NCI-H146 (cell line): ENCODE measurements around the gene TATDN2.
"Not testable (repeated sequence)": the region's sequence is repeated elsewhere in the genome, so short reads cannot be mapped to it uniquely, and the experiment has no call there.

Source experiments
- DNase-seq: peaks from one replicate; lab custom pipeline; 2025; lab: John Stamatoyannopoulos, UW

The TATDN2 gene

DNA sequence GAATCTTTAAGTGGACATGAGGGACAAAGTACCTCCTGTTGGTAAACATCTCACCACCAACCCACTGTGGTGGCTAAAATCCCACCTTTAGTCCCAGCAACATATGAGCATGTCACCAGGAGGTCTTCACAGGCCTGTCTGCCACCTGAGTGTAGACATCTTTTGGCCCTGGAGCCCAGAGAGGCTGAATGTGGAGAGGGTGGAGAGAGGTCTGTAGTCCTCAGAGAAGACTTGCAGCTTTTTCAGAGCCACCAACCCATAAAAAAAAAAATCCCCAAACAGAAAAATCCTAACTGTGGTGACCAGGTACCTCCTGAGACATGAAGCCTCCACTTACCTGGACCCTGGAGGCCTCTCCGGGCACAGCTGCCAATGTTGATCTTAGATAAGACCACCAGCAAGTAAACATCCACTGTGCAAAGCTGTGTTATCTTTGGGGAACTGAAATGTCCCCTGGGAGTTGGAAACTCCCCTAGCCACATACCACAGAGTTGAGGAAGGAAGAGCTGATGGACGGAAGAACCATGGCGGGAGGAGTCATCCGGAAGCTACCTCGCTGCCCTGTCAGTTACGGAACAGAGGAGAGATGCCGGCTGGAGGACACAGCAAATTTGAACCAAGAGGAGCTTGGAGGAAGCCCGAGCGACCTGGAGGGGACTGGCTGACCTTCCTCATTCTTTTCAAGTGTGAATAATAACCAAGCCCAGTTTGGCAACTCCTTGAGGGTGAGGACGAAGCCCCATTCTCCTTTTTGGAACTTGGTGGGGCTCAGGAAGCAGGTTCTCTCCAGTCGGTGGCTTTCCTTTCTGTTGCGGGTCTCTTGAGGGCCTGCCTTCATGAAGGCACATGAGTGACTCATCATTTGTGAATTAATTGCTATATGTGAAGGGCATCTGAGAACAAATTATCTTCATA is 44.5 kb downstream of the TATDN2 start, which contains the start of gene GHRL:
Gene GHRL, minus strand, starts transcription at position 443 of the 915 bp plus-strand sequence. CDS start 2,767 bp downstream, outside the sequence.
- DNase-seq = no peak

DNA sequence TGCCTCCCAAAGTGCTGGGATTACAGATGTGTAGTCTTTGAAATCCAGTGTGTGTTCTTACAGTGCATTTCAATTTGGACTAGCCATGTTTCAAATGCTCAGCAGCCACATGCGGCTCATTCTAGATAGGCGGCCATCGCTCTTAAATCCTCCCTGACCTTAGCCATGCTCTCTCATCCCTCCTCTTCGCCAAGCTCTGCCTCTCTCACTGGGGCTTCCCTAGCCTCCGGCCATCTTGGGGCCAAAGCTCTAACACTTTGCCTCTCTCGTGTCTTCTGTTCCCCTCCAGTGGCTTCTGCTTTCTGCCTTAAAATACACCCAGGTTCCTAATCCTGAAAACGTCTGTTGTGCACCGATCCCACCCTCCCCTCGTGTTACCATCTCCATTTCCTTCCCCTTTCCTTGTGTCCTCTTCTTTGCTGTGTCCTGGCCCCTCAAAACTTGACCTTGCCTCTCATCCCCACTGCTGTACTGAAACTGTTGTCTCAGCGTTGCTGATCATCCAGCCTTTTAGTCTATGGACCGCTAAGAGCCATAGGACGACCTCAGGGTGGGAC is 45.8 kb downstream of the TATDN2 start:
- no peak for DNase-seq

DNA sequence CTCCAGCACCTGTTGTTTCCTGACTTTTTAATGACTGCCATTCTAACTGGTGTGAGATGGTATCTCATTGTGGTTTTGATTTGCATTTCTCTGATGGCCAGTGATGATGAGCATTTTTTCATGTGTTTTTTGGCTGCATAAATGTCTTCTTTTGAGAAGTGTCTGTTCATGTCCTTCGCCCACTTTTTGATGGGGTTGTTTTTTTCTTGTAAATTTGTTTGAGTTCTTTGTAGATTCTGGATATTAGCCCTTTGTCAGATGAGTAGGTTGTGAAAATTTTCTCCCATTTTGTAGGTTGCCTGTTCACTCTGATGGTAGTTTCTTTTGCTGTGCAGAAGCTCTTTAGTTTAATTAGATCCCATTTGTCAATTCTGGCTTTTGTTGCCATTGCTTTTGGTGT is 49.8 kb downstream of the TATDN2 start:
- not testable (repeated sequence) for DNase-seq

DNA sequence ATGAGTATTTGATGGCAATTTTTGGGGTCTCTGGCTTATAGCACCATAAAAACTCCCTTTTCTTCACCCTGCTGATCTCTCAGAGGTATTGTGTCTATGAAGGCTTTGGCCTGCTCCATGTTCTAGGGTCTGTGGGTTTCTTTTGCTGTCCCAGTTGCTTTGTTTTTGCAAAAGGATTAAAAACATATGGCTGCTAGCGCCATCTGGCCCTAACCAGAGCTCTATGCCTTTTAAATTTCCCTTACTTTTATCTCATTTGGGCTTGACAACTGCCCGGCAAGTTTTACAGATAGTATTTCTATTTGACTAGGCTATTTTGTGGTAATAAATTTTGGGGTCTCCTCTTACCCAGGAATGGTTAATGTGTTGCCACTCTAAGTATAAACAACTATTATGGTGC is 50.9 kb downstream of the TATDN2 start:
- no peak for DNase-seq

DNA sequence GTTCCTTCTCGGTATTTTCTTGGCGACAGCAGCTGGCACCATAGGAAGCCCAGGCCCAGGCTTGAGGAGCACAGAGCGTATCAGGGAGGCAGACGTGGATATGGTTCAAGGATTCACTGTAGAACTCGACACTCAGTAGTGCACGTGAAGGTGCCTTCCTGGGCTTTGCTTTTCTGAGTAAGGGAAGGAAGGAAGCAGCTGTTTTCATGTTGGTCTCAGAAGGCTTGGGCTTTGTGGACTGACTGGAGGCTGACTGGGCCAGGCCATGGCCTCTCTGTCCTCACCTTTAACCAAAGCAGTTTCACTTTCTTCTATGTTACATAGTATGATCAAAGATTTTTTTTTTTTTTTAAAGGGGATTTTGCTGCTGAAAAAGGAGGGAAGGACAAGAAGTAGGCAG is 51.4 kb downstream of the TATDN2 start:
- DNase-seq = no peak

DNA sequence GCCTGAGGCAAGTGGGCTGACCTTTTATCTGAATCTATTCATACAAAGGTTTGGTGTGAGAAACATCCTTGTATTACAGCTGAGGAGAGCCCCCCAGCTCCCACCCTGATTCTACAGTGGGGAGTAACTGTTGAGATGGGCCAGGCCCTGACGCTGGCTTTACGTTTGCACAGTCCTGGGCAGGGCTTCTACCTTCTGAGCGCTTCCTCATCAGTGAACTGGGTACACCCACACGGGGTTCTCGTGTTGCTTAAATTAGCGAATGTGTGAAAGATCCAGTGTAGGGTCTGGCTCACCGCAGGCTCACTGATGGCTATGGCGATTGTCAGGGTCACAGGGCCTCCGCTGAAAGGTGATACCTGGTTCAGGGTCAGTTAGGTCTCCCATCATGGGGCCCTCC is 51.8 kb downstream of the TATDN2 start:
- no peak for DNase-seq

DNA sequence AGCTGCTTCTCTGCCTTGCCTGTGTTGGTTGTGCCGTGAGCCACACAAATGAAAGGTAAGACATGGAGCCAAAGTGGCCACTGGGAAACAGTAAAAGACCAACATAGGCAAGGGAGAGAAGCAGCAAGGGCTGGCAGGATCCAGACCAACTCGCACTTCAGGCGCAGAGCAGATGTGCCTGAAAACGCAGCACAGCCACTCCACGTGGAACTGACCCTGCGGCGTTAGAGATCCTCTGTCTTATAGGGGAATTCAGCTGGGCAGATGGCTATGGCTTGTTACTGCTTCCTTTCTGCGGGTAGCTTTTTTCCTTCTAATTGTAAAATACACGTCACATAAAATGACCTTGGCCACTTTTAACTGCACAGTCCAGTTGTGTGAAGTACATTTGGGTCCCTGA is 54.8 kb downstream of the TATDN2 start:
- DNase-seq = no peak

DNA sequence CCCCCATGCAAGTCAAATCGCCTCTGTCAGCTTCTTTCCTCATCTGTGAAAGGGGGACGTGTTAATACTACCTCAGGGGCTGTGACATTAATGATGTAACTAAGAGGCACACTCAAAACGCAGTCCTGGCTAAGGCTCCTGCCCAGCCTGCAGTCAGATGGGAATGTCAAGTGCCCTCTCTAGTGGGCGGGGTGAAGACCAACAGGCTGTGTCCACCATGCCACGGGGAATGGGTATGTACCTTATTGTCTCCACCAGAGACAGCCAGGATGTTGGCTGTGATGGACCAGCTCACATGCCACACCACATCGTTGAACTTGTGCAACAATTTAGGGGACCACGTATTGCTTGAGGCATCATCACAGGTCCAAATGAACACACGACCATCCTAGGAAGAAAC is 55.5 kb downstream of the TATDN2 start:
- DNase-seq = no peak

DNA sequence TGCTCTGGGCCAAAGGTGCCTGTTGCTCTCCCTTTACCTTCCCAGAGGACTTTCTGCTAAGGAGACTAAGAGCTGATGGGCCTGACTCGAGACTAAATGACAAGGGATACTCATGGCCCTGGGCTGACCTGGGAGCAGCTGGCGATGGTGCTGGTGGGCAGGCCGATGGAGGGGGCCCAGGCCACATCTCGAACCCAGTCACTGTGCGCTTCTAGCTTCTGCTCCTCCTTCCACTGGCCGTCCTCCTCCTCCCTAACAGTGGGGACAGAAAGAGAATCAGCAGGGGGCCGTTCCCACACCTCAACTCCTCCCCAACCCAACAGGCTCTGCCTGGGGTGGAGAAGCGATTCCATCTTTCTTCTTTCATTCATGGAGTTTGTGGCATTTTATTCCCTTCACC is 56.6 kb downstream of the TATDN2 start:
- no peak for DNase-seq

DNA sequence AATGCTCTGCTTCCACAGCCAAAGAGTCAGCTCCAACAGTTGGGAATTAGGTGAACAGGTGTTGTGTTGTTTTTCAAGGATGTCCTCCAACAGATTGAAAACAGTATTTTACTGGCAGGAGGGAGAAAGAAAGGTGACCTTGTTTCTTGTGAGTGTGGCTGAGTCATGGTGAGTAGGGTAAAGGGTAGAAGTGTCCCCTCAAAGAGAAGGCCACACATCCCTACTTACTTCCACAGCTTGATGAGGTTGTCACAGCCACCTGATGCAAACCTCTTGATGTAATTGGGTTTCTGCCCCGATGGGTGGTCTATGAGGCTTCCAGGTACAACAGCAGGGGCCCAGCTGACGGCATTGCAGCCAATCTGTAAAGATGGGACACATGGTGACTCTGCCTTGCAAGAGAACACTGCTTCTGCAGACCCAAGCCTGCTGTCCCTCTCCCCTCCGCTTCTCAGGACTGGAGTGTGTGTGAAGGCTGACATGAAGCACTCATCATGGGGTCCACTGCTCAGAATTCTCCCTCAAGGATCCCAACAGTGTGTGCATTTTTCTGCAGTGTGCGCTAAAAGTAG is 57.2 kb downstream of the TATDN2 start:
- DNase-seq = no peak

DNA sequence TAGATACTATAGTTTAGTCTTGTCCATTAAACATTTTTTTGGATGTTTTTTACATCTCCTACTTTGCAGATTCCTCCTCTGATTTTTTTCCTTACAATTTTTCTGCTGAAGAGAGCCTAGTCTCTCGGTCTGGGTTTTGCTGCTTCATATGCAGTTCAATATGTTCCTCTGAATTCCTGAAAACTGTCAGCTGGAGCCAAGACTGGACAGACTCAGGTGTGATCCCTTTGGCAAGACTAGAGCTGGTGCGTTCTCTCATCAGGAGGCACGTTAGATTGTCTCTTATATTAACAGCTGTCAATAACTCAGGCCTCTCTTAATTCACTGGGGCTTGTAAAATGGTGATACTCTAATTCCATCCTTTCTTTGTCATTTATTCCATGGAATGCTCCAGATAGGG is 57.9 kb downstream of the TATDN2 start:
- no peak for DNase-seq

DNA sequence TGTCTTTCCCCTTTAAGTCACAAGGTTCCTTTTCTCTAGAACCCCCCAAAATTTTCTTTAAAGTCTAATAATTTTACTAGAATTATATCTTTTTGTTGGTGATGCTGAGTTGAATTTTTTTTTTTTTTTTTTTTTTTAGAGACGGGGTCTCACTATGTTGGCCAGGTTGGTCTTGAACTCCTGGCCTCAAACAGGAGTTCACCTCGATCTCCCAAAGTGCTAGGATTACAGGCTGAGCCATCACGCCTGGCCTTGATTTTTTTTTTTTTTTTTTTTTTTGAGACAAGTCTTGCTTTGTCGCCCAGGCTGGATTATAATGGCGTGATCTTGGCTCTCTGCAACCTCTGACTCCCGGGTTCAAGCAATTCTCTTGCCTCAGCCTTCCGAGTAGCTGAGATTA is 60.4 kb downstream of the TATDN2 start:
- DNase-seq = no peak

DNA sequence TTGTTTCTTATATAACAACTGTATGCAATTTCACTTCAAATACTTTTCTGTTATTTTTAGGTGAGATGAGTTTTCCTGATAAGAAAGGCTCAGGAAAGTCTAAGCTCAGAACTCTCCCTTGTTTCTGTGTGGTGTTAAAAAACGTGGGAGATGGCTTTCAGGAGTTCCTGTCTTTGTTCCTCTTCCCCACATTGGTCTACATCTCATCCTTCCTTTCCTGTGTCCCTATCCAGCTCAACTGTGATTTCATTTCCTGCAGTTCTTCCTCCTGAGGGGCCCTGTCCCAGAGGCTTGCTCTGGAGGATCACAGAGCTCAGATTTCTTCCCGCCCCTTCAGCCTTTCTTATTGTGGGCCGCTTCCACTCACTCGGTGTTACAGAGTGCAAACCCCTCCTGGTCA is 61.5 kb downstream of the TATDN2 start:
- no peak for DNase-seq

DNA sequence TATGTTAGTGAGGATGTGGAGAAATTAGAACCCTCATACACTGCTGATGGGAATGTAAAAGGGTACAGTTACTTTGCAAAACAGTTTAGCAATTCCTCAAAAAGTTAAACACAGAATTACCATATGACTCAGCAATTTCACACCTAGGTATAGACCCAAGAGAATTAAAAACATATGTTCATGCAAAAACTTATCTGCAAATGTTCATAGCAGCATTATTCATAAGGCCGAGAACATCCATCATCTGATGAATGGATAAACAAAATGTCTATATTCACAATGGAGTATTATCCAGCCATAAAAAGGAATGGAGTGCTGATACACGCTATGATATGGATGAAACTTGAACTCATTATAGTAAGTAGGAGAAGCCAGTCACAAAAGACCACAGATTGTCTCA is 62.3 kb downstream of the TATDN2 start:
- DNase-seq = no peak

DNA sequence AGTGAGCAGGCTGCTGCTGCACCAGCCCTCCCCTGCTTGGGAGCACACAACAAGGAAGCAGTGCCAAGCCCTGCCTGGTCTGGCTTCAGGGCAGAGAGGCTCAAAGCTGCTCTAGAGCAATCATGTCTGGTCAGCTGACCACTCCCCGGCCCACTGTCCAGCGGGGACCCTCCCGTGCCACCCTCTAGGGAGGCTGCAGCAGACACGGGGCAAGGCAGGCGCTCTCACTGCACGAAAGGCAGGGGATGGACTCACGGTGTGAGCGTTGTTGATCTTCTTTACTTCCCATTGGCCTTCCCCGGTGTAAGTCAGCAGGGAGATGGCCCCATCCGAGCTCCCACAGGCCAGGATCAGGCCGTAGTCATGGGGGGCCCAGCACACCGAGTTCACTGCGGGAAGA is 63.5 kb downstream of the TATDN2 start:
- DNase-seq = no peak

DNA sequence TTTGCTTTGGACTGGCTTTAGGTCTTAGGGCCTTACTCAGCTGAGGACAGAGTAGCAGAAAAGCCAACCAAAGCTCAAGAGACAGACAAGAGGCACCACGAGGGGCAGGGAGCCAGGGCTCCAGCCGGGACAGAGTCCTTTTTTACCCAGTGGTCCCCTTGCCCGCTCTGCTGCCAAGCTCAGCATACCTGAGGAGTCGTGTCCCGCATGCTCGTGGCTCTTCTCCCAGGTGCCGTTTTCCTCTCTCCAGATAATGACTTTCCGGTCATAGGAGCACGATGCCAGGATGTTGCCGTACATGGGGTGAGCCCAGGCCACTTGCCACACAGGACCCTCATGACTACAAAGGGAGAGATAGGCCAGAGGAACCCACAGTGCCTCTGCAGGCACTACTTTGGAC is 64.1 kb downstream of the TATDN2 start:
- DNase-seq = no peak

DNA sequence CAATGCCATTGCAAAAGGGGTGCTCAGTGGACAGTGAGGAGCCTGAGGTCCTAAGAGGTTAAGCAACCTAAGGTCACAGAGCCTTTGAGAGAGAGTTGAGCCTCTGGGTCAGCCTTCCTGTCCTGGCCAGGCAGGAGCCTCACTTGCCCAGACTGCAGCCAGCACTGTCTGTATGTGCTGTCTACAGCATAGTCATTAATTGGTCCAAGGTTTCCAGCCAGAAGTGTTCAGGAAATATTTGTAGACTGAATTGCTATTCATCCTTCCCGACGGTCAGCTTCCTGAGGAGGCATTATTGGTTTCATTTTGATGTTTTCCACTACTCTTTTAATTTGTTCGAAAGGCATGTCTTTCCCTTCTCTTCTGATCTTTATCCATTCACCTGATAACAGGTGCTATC is 64.6 kb downstream of the TATDN2 start:
- no peak for DNase-seq

DNA sequence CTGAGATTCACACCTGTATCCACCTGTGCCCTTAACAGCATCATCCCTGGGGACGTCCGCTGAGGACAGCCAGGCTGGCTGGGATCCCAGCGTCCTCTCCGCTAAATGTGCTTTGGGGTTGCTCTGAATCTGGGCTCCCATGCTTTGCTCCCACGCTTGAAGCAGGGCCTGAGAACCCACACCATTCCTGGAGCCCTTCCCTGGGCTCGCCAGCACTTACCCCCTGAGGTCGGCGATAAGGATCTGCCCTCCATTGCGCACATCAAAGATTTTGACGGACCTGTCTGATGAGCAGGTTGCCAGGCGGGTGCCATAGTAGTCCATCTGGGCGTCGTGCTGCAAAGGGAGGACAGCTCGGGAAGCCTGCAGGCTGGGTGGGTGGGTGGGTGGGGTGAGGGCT is 66.8 kb downstream of the TATDN2 start:
- no peak for DNase-seq

DNA sequence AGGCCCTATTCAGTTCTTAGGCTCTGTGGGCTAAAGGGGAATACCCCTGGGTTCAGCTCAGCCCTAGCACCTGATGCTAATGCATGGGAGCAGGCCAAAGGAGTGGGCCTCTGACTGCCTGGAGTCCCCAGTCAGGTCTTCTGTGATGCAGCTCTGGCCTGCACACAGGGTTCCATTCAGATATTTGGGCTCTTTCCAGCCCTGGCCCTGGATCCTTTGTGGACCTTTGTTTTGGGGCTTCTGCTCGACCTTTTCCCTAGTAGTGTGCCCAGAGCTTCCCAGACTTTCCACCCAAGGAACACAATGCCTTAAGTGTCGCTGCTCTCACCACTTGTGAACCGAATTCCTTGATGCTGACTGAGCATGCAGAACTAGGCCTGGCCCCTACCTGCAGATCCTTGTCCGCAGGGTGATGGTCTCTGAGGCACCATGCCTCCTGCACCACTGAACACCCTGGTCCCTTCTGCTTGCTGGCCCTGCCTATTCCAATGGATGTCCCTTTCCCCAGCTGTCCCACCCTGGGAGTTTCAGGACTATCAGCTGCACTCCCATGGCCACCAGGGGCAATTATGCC is 67.6 kb downstream of the TATDN2 start:
- no peak for DNase-seq

DNA sequence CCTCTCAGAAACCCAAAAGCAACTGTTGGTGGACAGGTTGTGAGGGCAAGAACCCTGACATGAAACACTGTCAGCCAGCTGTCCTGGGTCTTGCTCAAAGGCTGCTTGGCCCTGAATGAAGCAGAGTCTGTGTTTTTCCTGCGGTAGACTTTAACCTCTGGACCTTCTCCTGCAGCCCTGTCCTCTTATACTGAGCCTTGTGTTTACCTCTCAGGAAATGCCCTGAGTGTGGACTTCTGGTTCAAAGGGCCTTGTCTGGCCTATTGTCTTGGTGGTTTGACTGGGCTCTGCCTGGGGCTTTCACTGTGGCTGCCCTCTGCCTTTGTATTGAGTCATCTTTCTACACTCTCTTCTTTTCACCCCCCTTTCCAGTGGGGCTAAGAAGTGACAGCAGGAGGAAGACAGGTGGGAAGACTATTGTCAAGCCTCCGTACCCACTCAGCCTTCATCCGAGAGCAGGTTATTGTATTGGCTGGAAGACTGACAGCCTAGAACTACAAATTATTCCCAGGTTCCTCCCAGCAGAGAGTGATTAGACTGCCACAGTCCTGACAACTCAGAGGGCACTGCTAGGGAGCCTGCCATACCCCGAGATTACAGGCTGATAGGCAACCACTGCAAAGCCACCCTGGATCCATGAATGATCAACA is 69.2 kb downstream of the TATDN2 start:
- no peak for DNase-seq

DNA sequence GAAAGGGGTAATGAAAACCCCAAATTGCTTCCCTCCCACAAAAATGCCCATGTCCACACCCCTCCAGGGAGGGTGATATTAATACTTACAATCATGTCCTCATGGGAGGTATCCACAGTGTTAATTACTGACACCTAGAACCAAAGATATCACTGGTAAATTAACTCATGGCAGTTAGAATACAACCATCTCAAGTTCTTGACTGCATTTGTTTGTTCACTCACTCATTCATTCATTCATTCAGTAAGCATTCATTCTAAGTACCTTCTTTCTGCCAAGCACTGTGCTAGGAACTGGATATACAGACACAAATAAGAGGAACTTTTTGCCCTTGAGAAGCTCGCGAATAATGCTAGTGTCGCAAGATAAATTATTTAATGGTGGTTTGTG is 69.7 kb downstream of the TATDN2 start:
- DNase-seq = no peak

DNA sequence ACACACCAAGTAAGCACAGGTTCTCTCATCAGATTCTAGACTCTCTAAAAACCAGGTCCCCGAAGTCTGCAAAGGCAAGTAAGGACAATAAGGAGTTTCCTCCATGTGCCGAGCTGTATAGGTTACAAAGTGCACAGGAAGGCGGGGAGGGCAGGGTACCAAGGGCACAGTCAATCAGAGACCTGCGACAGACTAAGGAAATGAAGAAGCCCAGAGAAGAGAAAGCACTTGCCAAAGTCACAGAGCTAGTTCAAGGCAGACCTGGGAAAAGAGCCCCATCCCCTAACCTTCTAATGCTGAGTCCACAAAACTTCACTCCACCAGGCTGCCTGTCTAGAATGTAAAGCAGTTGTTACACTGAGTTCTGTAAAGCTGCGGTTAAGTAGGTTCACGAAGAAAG is 71.0 kb downstream of the TATDN2 start:
- DNase-seq = no peak

DNA sequence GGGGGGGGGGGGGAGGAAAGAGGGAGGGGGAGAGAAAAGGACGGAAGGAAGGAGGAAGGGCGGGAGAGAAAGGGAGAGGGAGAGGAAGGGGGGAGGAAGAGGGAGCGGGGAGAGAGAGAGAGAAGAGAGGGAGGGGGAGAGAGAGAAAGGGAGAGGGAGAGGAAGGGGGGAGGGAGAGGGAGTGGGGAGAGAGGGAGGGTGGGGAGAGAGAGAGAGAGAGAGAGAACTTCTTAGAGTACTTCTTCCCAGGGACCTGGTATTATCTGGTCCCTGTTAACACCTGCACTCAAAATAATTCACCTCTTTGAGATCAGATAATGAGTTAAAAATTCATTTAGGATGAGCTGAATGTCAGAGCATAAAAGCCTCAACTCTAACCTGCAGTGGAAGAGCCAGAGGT is 71.5 kb downstream of the TATDN2 start:
- DNase-seq = no peak
